ENCODE measurements around the gene ERRFI1.
A peak's percentile ranks its signal among the peaks of the same experiment; 100 is the strongest.
"Not testable (repeated sequence)": the region's sequence is repeated elsewhere in the genome, so short reads cannot be mapped to it uniquely, and the experiment has no call there.

Gene ERRFI1, protein sequence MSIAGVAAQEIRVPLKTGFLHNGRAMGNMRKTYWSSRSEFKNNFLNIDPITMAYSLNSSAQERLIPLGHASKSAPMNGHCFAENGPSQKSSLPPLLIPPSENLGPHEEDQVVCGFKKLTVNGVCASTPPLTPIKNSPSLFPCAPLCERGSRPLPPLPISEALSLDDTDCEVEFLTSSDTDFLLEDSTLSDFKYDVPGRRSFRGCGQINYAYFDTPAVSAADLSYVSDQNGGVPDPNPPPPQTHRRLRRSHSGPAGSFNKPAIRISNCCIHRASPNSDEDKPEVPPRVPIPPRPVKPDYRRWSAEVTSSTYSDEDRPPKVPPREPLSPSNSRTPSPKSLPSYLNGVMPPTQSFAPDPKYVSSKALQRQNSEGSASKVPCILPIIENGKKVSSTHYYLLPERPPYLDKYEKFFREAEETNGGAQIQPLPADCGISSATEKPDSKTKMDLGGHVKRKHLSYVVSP

DNA sequence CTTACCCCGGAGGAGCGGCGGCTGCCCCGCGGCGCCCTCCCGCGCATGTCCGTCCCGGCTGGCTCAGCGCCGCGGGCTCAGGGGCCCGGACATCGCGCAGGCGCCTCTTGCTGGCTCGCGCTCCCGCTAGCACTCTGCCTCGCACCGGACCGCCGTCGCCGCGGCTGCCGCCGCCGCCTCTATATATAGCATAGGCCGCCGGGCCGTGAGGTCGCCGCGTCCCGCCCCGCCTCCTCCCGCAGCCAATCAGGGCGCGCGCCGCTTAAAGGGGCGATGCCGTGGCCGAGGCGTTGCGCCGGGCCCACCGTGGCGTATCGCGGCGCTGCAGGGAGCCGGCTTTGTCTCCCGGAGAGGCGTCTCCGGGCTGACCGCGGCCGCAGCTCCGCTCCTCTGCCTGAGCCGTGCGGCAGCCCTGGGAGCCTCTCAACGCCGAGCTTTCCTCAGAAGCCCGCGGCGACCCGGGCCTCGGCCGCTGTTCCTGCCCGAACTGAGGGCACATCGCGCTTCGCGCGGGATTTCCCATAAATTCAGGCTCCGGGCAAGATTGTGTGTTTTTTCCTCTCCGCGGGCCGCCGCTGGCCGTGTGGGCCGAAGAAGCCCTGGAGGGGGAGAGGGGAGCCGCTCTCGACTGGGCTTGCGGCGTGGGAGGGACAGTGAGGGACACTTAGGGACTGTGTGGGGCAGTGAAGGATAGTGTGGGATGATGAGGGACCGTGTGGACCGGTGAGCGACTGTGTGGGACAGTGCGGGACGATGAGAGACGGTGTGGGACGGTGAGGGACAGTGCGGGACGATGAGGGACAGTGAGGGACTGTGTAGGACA lies at the start of gene ERRFI1:
Gene ERRFI1, minus strand, starts transcription at position 157 of the 823 bp plus-strand sequence. CDS start 10,690 bp downstream, outside the sequence.
- peaks cover 45% of the 10 kb centered on the region for H3K4me1 ChIP-seq (ENCODE audit: control insufficient read depth, low read depth, low read length)
- no peaks in the 10 kb centered on the region for H3K9me3 ChIP-seq (ENCODE audit: control insufficient read depth, low read depth, low read length)
- peaks cover 21% of the 10 kb centered on the region for H3K27me3 ChIP-seq (ENCODE audit: control insufficient read depth, insufficient read depth, low read length)
- H3K36me3 ChIP-seq (ENCODE audit: control insufficient read depth, low read depth, low read length), result no peaks in the 10 kb centered on the region
- no peak within 1 kb of the TSS for H3K27ac ChIP-seq (ENCODE audit: low read length)
- H3K9ac ChIP-seq (ENCODE audit: low read length), result peak within 1 kb of the TSS; percentile 75
- peak within 1 kb of the TSS; percentile 97 for H3K4me3 ChIP-seq (ENCODE audit: low read length)

DNA sequence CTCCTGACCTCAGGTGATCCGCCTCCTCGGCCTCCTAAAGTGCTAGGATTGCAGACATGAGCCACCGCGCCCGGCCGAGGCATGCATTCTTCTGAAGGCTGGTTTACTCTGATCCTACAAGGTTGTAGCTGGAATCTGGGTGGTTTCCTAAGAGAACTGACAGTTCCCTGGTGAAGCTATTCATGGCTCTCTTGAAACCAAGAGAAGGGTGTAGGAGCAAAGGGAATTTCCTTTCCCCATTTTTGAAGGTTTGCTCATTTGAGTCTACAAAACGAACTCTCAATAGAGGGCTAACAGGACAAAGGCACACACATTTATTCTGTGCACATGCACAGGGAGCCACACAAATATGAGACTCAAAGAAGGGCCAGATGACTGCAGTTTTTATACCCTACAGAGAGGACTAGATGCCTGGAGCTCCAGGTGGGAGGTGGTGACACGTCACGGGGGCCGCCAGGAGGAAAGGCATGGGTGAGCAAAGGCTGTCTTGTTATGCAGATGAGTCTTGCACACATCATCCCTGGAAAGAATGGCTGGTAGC lies 49.5 kb upstream of the ERRFI1 start:
- Histone ChIP-seq H3K9ac (ENCODE audit: low read length) (no peak overlapping the region), H3K36me3 (ENCODE audit: control insufficient read depth, low read depth, low read length) (no peaks in the 10 kb centered on the region)

DNA sequence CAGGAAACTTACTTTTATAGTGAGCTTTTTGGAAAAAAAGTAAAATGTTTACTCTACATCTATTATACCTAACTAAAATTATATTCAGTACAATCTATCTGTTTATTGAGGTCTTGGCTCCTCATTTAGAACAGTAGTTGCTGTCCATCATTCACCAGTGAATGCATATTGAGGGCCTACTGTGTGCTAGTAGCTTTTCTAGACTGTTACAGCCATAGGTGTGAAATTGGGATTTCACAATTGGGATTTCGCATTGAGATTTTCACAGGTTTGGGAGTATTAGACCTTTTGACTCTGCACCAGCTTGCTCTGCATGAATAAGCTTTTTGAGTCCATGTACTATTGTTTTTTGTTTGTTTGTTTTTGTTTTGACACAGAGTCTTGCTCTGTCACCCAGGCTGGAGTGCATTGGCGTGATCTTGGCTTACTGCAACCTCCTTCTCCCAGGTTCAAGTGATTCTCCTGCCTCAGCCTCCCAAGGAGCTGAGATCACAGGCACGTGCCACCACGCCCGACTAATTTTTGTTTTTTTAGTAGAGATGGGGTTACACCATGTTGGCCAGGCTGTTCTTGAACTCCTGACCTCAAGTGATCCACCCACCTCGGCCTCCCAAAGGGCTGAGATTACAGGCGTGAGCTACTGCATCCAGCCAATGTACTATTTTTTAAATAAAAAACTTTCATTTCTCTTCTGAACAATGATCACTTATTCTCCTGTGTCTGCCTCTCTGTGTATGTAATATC lies 47.2 kb upstream of the ERRFI1 start:
- H3K4me1 ChIP-seq (ENCODE audit: control insufficient read depth, low read depth, low read length), result peaks cover 9% of the 10 kb centered on the region
- H3K27ac ChIP-seq (ENCODE audit: low read length), result no peak overlapping the region
- H3K4me3 ChIP-seq (ENCODE audit: low read length), result no peak overlapping the region
- no peaks in the 10 kb centered on the region for H3K36me3 ChIP-seq (ENCODE audit: control insufficient read depth, low read depth, low read length)
- no peaks in the 10 kb centered on the region for H3K9me3 ChIP-seq (ENCODE audit: control insufficient read depth, low read depth, low read length)
- no peaks in the 10 kb centered on the region for H3K27me3 ChIP-seq (ENCODE audit: control insufficient read depth, insufficient read depth, low read length)
- no peak overlapping the region for H3K9ac ChIP-seq (ENCODE audit: low read length)

More for the DNA sequence above, 49.5 kb upstream of the ERRFI1 start:
- no peak overlapping the region for H3K4me3 ChIP-seq (ENCODE audit: low read length)
- H3K27ac ChIP-seq (ENCODE audit: low read length), result no peak overlapping the region
- peaks cover 11% of the 10 kb centered on the region for H3K4me1 ChIP-seq (ENCODE audit: control insufficient read depth, low read depth, low read length)
- no peaks in the 10 kb centered on the region for H3K27me3 ChIP-seq (ENCODE audit: control insufficient read depth, insufficient read depth, low read length)
- H3K9me3 ChIP-seq (ENCODE audit: control insufficient read depth, low read depth, low read length), result no peaks in the 10 kb centered on the region

DNA sequence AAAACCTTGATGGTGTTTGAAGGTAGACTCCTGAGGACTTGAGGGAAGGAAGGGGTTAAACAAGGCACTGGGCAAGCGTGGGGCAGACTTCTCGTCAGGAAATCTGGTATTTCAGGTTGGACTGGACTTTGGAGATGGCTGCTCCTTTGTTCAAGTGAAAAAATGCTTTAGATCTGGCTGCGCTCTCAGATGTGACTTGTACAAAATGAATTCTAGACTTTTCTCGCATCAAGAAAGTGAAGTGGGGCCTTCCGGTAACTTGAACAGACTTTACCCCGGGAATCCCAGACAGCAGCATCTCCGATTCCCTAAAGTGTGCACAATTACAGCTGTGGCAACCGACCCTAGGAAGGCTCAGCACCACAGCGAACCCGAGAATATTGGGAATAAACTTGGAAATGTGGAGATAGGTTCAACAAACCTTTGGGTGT lies 44.3 kb upstream of the ERRFI1 start:
- H3K9ac ChIP-seq (ENCODE audit: low read length), result peak overlapping the region; percentile 17
- H3K27ac ChIP-seq (ENCODE audit: low read length), result no peak overlapping the region
- H3K27me3 ChIP-seq (ENCODE audit: control insufficient read depth, insufficient read depth, low read length), result no peaks in the 10 kb centered on the region
- H3K4me3 ChIP-seq (ENCODE audit: low read length), result peak overlapping the region; percentile 12
- no peaks in the 10 kb centered on the region for H3K36me3 ChIP-seq (ENCODE audit: control insufficient read depth, low read depth, low read length)
- H3K9me3 ChIP-seq (ENCODE audit: control insufficient read depth, low read depth, low read length), result no peaks in the 10 kb centered on the region
- H3K4me1 ChIP-seq (ENCODE audit: control insufficient read depth, low read depth, low read length), result peaks cover 6% of the 10 kb centered on the region

DNA sequence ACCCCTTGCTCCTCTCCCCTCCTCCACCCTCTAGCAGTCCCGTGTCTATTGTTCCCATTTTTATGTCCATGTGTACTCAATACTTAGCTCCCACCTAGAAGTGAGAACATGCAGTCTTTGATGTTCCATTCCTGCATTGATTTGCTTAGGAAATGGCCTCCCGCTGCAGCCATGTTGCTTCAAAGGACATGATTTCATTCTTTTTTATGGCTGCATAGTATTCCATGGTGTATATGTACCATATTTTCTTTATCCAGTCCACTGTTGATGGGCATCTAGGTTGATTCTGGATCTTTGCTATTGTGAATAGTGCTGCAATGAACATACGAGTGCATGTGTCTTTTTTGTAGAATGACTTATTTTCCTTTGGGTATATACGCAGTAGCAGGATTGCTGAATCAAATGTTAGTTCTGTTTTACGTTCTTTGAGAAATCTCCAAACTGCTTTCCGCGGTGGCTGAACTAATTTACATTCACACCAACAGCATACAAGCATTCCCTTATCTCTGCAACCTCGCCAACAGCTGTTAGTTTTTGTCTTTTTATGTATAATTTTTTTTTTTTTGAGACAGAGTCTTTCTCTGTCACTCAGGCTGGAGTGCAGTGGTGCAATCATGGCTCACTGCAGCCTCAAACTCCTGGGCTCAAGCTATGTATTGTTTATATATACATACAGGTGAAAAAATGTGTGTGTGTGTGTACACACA lies 43.7 kb upstream of the ERRFI1 start:
- not testable (repeated sequence) for H3K27me3 ChIP-seq (ENCODE audit: control insufficient read depth, insufficient read depth, low read length); H3K4me1 ChIP-seq (ENCODE audit: control insufficient read depth, low read depth, low read length); H3K9ac ChIP-seq (ENCODE audit: low read length); H3K9me3 ChIP-seq (ENCODE audit: control insufficient read depth, low read depth, low read length); H3K36me3 ChIP-seq (ENCODE audit: control insufficient read depth, low read depth, low read length); H3K27ac ChIP-seq (ENCODE audit: low read length); H3K4me3 ChIP-seq (ENCODE audit: low read length)

DNA sequence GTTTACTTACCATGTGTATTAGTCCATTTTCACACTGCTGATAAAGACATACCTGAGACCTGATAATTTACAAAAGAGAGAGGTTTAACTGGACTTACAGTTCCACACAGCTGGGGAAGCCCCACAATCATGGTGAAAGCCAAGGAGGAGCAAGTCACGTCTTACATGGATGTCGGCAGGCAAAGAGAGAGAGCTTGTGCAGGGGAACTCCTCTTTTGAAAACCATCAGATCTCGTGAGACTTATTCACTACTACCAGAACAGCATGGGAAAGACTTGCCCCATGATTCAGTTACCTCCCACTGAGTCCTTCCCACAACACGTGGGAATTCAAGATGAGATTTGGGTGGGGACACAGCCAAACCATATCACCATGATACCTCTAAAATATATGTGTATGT lies 39.3 kb upstream of the ERRFI1 start:
- H3K36me3 ChIP-seq (ENCODE audit: control insufficient read depth, low read depth, low read length), result no peaks in the 10 kb centered on the region
- no peak overlapping the region for H3K9ac ChIP-seq (ENCODE audit: low read length)
- no peaks in the 10 kb centered on the region for H3K27me3 ChIP-seq (ENCODE audit: control insufficient read depth, insufficient read depth, low read length)
- peaks cover 1% of the 10 kb centered on the region for H3K4me1 ChIP-seq (ENCODE audit: control insufficient read depth, low read depth, low read length)
- no peaks in the 10 kb centered on the region for H3K9me3 ChIP-seq (ENCODE audit: control insufficient read depth, low read depth, low read length)
- H3K4me3 ChIP-seq (ENCODE audit: low read length), result no peak overlapping the region
- no peak overlapping the region for H3K27ac ChIP-seq (ENCODE audit: low read length)

DNA sequence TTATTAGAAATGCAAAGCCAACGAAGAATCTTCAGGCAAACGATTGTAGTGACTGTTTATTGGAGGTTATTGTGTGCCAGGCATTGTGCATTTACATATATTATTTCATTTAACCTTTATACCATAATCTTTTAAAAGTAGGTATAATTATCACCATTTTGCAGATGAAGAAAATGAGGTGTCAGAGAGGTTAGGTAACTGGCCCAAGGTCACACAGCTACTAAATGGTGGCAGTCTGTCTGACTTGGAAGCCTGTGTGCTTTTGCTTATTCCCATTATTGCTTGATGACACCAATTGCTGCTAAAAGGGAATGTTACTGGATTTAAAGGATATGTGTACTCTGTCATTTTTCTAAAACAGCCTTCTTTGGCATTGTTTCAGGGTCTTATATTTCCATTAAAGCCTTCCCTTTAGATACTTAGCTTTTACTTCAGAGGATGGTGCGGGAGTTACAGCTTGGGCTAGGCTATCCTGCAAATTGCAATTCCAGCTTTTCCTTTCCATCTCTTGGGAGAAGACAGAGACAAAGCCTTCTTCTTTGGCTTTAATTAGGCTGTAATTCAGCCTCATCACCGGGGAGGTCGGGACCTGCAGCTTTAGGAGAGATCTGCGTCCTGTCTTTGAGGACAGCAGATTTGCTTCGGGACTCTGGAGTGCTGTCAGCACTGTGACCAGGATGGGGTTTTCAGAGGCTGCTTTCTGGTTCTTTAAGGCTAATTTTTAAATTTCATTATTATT lies 37.4 kb upstream of the ERRFI1 start:
- no peak overlapping the region for H3K27ac ChIP-seq (ENCODE audit: low read length)
- no peaks in the 10 kb centered on the region for H3K27me3 ChIP-seq (ENCODE audit: control insufficient read depth, insufficient read depth, low read length)
- no peak overlapping the region for H3K4me3 ChIP-seq (ENCODE audit: low read length)
- H3K4me1 ChIP-seq (ENCODE audit: control insufficient read depth, low read depth, low read length), result no peaks in the 10 kb centered on the region
- no peaks in the 10 kb centered on the region for H3K36me3 ChIP-seq (ENCODE audit: control insufficient read depth, low read depth, low read length)
- H3K9me3 ChIP-seq (ENCODE audit: control insufficient read depth, low read depth, low read length), result no peaks in the 10 kb centered on the region
- H3K9ac ChIP-seq (ENCODE audit: low read length), result no peak overlapping the region

DNA sequence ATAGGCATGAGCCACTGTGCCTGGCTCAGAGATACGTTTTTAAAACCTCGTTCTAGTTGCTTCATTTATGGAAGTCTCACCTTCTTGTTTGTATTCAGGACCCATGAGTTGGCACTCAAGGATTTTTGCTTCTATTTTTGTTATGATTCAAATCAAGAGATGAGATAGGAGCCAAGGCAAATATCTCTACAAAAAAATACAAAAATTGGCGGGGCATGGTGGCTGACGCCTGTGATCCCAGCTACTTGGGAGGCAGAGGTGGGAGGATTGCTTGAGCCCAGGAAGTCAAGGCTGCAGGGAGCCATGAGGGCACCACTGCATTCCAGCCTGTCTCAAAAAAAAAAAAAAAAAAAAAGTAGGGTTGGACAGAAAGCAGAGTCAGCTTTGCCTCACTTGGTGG lies 36.8 kb upstream of the ERRFI1 start:
- Histone ChIP-seq H3K36me3 (ENCODE audit: control insufficient read depth, low read depth, low read length) (no peaks in the 10 kb centered on the region), H3K27me3 (ENCODE audit: control insufficient read depth, insufficient read depth, low read length) (no peaks in the 10 kb centered on the region), H3K27ac (ENCODE audit: low read length) (no peak overlapping the region), H3K4me3 (ENCODE audit: low read length) (no peak overlapping the region), H3K4me1 (ENCODE audit: control insufficient read depth, low read depth, low read length) (no peaks in the 10 kb centered on the region), H3K9me3 (ENCODE audit: control insufficient read depth, low read depth, low read length) (no peaks in the 10 kb centered on the region), H3K9ac (ENCODE audit: low read length) (no peak overlapping the region)

DNA sequence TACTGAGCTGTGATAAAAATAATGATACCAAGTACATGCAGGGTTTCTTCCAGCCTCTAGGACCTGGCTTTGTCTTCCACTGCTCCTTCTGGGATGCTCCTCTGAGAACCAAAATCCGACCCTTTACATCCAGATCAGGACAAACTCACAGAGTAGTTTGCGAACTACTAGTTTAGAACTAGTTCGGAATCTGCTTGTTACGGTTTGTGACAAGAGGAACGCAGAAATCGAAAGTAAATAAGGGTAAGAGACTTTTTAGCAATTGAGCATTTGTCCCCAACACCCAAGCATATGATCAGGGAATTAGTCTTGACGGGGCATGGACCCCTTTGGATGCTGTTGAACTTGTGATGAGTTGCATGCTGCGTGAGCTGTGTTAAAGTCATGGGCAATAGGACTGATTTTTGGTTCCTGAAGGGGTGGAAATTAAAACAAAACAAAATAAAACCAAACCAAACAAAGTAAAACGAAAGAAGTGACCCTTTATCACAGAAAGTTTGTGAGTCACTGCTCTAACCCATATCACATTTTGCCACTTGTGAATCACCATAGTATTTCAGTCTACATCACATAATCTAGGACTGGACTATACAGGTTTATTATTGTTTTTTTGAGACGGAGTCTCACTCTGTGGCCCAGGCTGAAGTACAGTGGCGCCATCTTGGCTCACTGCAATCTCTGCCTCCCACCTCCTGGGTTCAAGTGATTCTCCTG lies 35.7 kb upstream of the ERRFI1 start:
- Histone ChIP-seq H3K27me3 (ENCODE audit: control insufficient read depth, insufficient read depth, low read length) (no peaks in the 10 kb centered on the region), H3K27ac (ENCODE audit: low read length) (no peak overlapping the region), H3K4me3 (ENCODE audit: low read length) (no peak overlapping the region), H3K4me1 (ENCODE audit: control insufficient read depth, low read depth, low read length) (no peaks in the 10 kb centered on the region), H3K36me3 (ENCODE audit: control insufficient read depth, low read depth, low read length) (no peaks in the 10 kb centered on the region), H3K9me3 (ENCODE audit: control insufficient read depth, low read depth, low read length) (no peaks in the 10 kb centered on the region), H3K9ac (ENCODE audit: low read length) (no peak overlapping the region)

DNA sequence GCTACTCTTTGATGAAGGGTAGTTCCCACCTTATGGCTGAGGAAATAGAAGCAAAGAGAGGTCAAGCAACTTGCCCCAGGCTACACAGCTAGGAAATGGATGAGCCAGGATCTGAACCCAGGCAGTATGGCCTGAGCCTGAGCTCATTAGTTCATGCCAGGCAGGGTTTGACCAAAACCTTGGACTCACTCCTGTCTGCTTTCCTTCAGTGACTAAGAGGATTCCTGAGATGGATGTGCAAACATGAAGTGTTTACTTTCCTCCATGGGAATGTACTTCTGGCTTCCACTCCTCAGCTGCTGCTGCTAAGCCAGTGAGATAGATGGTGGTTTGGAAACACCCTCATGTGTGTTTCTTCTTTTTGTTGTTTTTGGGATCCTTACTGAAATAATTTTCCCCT lies 35.1 kb upstream of the ERRFI1 start:
- Histone ChIP-seq H3K9me3 (ENCODE audit: control insufficient read depth, low read depth, low read length) (no peaks in the 10 kb centered on the region), H3K4me3 (ENCODE audit: low read length) (no peak overlapping the region), H3K9ac (ENCODE audit: low read length) (no peak overlapping the region), H3K27me3 (ENCODE audit: control insufficient read depth, insufficient read depth, low read length) (no peaks in the 10 kb centered on the region), H3K4me1 (ENCODE audit: control insufficient read depth, low read depth, low read length) (no peaks in the 10 kb centered on the region), H3K27ac (ENCODE audit: low read length) (no peak overlapping the region), H3K36me3 (ENCODE audit: control insufficient read depth, low read depth, low read length) (no peaks in the 10 kb centered on the region)

Measured in iPS-18a (cell line).